ENCODE results near the gene SLC9C1. TPM values are rescaled to one million over a fixed set of nuclear protein-coding genes. Genes with fewer than 3 reads are reported as not detected.

Gene SLC9C1
- total and polyA plus RNA-seq, 2 of the 4 experiments (the other 2 are of a cell fraction) = not detected

- no peak overlapping the region for H2BK20ac ChIP-seq (ENCODE audit: low read depth, low read length)
- no peak overlapping the region for H3K18ac ChIP-seq (ENCODE audit: low read depth, low read length)
- 100% methylated on average over 1 of the region's 3 CpGs; no CpG with 5 or more reads in 1 of the 2 experiments for WGBS, 2 experiments (ENCODE audit: extremely low coverage in 2 of 2, insufficient read length in 1 of 2)
- no peak for TF ChIP-seq BHLHE40 (IDR thresholded peaks at IDR 0.05; ENCODE audit: low read depth, low read length)
- no peaks in the 10 kb centered on the region for H4K20me1 ChIP-seq (ENCODE audit: insufficient read depth, low read length)
- no peaks in the 10 kb centered on the region for H3K27me3 ChIP-seq (ENCODE audit: control insufficient read depth, insufficient read depth, low read length)
- no peak overlapping the region for H2AFZ ChIP-seq (replicated peaks; ENCODE audit: low read length, poor library complexity)
- H2BK15ac ChIP-seq (ENCODE audit: low read depth, low read length) = no peak overlapping the region
- ATAC-seq (ENCODE audit: low read depth) = no peak
- H3K56ac ChIP-seq (ENCODE audit: extremely low read depth, insufficient read depth, low read length) = no peak overlapping the region
- in situ Hi-C loops (cut with MboI; ENCODE audit: low sequenced_read_pairs) (loop anchor here (25.0 kb wide), 1 partner anchor 382 kb away; no protein-coding TSS in a partner anchor), intact Hi-C loops (cut with micrococcal nuclease) (no loop called here), dilution Hi-C loops (cut with HindIII; ENCODE audit: low sequenced_read_pairs, unreplicated experiment) (no loop called here)
- H3K14ac ChIP-seq (replicated peaks; ENCODE audit: low read depth, low read length) = no peak overlapping the region
- H4K91ac ChIP-seq (ENCODE audit: insufficient read depth, low read depth, low read length) = no peak overlapping the region
- POLR2A ChIA-PET (ENCODE audit: unreplicated experiment) = no interaction called here
- H3K79me1 ChIP-seq (ENCODE audit: low read depth in 1 of 2, low read length in 2 of 2) = no peaks in the 10 kb centered on the region
- no peak overlapping the region for H4K5ac ChIP-seq (ENCODE audit: low read depth, low read length)
- DNase-seq = no peak
- H3K4me3 ChIP-seq (ENCODE audit: insufficient read depth, low read depth, low read length) = no peak overlapping the region
- no peak overlapping the region for H3K4me2 ChIP-seq (ENCODE audit: low read depth, low read length)
- H2BK120ac ChIP-seq (ENCODE audit: low read depth, low read length) = no peak overlapping the region
- no peak overlapping the region for H2BK5ac ChIP-seq (ENCODE audit: low read depth, low read length, poor library complexity, severe bottlenecking)
- no peak overlapping the region for H2AK9ac ChIP-seq (replicated peaks; ENCODE audit: low read depth, low read length, poor library complexity)
- H3K4ac ChIP-seq (ENCODE audit: low read depth, low read length) = no peak overlapping the region
- H3K9me1 ChIP-seq (ENCODE audit: insufficient read depth, low read length) = peaks cover 3% of the 10 kb centered on the region; the same call in 1 of the 2 replicates
- H3K9ac ChIP-seq (ENCODE audit: low read depth, low read length) = no peak overlapping the region
- no peak overlapping the region for H3K27ac ChIP-seq (ENCODE audit: insufficient read depth, low read length)
- no peaks in the 10 kb centered on the region; the same call in 1 of the 2 replicates for H3K36me3 ChIP-seq (ENCODE audit: control insufficient read depth, insufficient read depth, low read length)
- H2AK5ac ChIP-seq (ENCODE audit: low read depth, low read length) = no peak overlapping the region
- H3K23ac ChIP-seq (ENCODE audit: low read depth, low read length) = no peak overlapping the region
- H4K8ac ChIP-seq (ENCODE audit: low read depth in 2 of 2, low read length in 2 of 2) = no peak overlapping the region
- H3K9me3 ChIP-seq (ENCODE audit: control insufficient read depth, insufficient read depth, low read length) = no peaks in the 10 kb centered on the region
- peaks cover 4% of the 10 kb centered on the region; the same call in 1 of the 2 replicates for H3K4me1 ChIP-seq (ENCODE audit: control insufficient read depth, insufficient read depth, low read length)
- CTCF ChIA-PET = interaction anchor here (2.2 kb wide), 1 partner anchor 19 kb away, joined by 5 read pairs; no protein-coding TSS in a partner anchor
- no TSS peak for BruUV-seq (replicated peaks)
Observed at GRCh38 chr3:112130638-112130993, 163.4 kb downstream of the SLC9C1 start.

Measured in IMR-90 (cell line).